NCI-H2171 (cell line): ENCODE measurements around the gene MOCS3.
A peak's percentile ranks its signal among the peaks of the same experiment; 100 is the strongest.

Experiments used
- DNase-seq: peaks from one replicate; lab custom pipeline; 2025; lab: John Stamatoyannopoulos, UW

The MOCS3 gene

GRCh38 chr20:50982363-50982762 lies 23.7 kb downstream of the MOCS3 start:
- no peak for DNase-seq

GRCh38 chr20:50983321-50983720 lies 24.7 kb downstream of the MOCS3 start:
- DNase-seq: no peak

GRCh38 chr20:50987493-50988210 lies 29.0 kb downstream of the MOCS3 start:
- DNase-seq: peak; percentile 75

DNA sequence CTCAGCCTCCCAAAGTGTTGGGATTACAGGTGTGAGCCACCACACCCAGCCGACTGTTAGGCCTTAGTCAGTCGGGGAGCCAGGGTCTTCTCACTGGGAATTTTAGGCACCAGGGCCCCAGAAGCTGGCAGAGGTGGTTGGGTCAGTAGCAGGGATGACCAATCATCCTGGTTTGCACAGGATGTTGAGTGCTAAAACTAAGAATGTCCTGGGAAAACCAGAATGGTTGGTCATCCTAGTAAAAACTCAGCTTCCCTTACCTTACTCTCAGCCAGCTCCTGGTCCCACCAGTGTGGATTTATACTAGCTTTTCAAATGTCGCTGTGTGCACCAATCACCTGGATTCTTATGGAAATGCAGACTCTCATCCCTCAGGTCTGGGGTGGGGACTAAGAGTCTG lies 32.5 kb downstream of the MOCS3 start:
- DNase-seq: no peak

GRCh38 chr20:50992336-50992732 lies 33.7 kb downstream of the MOCS3 start:
- no peak for DNase-seq

- peak; percentile 51 for DNase-seq
Observed at GRCh38 chr20:50992733-50993457, 34.3 kb downstream of the MOCS3 start.

- DNase-seq: no peak
Observed at GRCh38 chr20:50993876-50994275, 35.3 kb downstream of the MOCS3 start.

- DNase-seq: no peak
Observed at GRCh38 chr20:50995506-50995905, 36.9 kb downstream of the MOCS3 start.

DNA sequence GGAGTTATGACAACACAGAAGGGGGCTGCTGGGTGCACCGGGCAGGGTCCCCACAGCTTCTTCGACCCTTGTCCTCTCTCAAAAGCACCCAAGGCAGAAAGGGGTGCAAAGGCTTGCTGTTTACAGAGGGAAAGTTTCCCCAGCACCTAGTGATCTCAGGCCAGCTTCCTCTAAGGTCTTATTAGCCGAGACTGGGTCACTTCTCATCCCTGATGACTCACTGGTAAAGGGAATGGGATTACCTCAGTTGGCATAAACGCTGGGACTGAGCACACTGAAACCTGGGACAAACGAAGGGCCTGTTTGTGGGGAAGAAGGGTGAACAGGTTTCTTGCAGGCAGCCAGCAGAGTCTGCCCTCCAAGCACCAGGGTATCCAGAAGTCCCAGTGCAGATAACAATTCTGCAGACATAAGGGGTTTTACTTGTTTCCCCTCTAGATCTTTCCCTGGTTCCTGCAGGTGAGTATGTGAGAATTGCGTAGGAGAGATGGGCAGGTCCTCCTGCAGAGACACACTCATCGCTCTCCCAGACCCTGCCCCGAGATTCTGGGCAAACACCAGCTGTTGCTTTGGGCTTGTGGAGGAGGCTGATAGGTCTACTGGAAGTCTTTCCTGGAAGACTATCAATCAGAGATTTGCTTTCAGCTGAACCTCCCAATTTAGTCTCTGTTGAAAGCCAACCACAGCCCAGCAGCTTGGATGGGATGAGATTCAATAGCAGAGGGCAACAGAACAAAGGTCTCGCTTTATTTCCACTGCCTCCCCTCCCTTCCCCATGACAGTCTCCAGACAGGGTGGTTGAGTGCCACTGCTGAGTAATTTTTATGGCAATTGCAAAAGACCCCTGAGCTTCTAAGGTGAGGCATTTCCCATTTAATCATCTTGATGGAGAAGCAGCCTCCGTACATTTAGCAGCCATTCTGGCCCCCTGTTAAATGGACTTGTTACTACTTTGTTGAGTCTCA lies 38.6 kb downstream of the MOCS3 start:
- DNase-seq: no peak

- no peak for DNase-seq
Observed at GRCh38 chr20:50999355-50999754, 40.7 kb downstream of the MOCS3 start.

DNA sequence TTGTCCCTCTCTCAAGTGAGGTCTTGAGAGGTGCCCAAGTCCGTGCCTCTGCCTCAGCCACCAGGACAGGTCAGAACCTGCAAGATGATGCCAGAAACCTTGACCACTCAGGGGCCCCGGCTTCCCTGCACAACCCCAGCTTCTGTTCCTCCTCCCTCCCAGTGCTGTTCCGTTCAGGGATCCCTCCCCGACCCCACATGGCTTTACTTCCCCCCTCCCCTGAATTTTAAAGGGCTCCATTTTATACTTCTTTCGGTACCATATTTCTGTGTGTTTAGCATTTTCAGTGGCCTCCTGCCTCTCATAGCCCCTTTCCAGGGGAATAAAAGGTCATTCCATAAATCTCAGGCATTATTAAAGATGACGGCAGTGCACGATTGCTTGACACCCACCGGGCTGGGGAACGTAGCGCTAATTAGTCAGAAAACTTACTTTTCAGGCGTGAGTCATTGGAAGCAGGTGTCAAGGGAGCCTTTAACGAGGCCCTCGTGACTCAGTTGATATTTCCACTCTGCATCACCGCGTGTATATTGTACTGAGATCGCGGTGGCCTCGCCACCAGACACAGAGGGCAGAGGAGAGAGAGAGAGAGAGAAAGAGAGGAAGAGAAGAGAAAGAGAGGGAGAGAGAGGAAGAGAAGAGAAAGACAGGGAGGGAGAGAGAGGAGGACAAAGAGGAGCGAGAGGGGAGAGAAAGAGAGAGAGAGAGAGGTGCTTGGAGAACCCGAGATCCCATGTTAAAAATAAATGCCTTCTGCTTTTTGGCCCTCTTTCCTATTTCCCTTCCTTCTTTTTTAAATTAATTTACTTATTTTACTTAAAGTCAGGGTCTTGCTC lies 43.0 kb downstream of the MOCS3 start:
- DNase-seq: no peak

GRCh38 chr20:51002633-51003032 lies 44.0 kb downstream of the MOCS3 start:
- DNase-seq: no peak

GRCh38 chr20:51003753-51004152 lies 45.1 kb downstream of the MOCS3 start:
- DNase-seq: no peak

DNA sequence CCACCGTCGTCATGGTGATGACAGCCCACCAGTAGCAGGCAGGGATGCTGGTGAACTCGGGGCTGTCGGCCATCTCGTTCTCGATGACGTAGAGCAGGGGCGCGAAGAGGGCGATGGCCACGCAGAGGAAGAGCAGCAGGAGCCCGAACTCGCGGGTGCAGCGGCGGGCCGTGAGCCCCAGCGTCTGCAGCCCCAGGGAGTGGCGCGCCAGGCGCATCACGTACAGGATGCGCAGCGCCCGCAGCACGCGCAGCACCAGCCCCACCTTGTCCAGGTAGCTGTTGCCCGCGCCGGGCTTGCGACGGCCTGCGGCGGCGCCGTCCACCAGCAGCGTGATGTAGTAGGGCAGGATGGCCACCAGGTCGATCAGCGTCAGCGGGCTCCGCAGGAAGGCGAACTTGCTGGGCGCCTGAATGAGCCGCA lies 45.7 kb downstream of the MOCS3 start:
- no peak for DNase-seq

DNA sequence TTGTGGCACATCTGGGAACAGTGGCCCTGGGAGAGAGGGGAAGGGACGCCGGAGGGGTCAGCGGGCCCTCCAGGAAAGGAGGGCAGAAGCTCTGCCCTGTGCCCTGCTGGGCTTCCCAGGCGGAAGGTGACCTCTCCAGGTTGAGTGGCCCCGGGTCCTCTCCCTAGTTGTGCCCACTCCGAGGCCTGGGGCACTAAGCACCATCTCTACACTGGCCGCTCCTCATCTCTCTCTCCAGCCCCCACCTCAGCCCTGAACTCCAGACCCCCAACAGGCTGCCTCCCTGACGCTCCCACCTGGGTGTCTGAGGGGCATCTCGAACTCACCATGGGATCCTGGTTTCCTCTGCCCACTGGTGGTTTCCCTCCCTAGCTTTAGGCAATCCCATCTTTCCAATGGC lies 46.2 kb downstream of the MOCS3 start:
- DNase-seq: no peak

GRCh38 chr20:51005214-51005613 lies 46.6 kb downstream of the MOCS3 start:
- DNase-seq: no peak

GRCh38 chr20:51008718-51009117 lies 50.1 kb downstream of the MOCS3 start:
- no peak for DNase-seq

DNA sequence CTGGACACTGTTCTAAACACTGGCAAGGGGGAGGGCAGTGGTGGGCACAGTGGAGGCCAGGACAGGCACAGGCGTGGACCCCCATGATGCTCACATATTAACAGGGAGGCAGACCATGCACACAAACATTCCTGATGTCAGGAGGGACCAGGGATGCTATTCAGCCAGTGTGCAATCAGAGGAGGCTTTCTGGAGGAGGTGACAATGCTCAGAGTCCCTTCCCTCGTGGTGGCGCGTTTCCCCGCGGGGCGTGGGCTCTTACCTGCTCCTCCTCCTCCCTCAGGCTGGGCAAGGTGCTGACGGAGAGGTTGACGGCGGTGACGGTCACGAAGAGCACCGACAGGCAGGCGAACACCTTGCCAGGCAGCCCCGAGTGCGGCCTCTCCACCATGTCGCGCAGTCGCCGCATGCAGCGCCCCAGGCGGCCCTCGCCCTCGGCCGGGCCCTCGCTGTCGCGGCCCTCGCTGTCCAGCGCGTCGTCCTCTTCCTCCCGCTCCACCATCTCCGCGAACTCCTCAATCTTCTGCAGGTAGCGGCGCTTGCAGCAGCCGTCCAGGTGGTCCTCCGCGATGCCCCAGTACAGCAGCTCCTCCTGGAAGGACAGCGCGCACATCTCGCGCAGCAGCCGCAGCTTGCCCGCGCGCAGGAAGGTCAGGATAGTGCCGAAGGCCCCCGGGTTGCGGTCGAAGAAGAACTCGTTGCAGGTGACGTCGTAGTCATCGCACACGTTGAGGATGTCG lies 50.9 kb downstream of the MOCS3 start:
- DNase-seq: no peak

GRCh38 chr20:51010043-51010365 lies 51.4 kb downstream of the MOCS3 start:
- no peak for DNase-seq

DNA sequence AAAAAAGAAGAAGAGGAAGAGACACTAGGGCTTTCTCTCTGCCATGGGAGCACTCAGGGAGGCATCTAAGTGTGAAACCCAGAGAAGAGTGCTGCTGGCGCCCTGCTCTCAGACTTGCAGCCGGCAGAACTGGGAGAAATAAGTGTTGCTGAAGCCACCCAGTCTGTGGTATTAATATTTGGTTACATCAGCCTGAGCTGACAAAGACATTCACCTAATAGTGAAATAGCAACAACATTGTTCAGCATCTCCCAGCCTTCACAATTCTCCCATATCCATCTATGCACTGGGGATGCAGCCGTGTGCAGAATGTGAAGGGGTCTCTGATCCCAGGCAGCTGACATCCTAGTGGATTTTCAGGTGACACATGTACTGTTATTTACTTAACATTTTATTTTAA lies 52.3 kb downstream of the MOCS3 start:
- DNase-seq: no peak

- no peak for DNase-seq
Observed at GRCh38 chr20:51011479-51011878, 52.9 kb downstream of the MOCS3 start.
